HepG2 (cell line): ENCODE data around the gene SYPL2. TPM values are rescaled to one million over a fixed set of nuclear protein-coding genes. Genes with fewer than 3 reads are reported as not detected.

Experiments used
- ATAC-seq: fragments of 200-7000 bp; cut with Tn5 transposase; 3 replicates; pipeline ENCODE4 v1.9.1; 2020; ENCODE audit warnings: mild to moderate bottlenecking, moderate library complexity
- BruUV-seq: library from RNA; stranded (reverse); fragments of 400-500 nt; replicated peaks from 2 replicates; lab custom pipeline; 2021; lab: Mats Ljungman, UMichigan
- CTCF ChIA-PET: fragments of 300-600 bp; formaldehyde crosslinking; extraction: SDS; loops from one replicate; lab custom pipeline; 2021; ENCODE audit warnings: low total read pairs, inconsistent platforms, low intra/inter-chr PET ratio; lab: Yijun Ruan, JAX
- POLR2A ChIA-PET: fragments of 350-600 bp; sonication (Branson Sonifier 250); formaldehyde crosslinking; loops from one replicate; lab custom pipeline; 2020; ENCODE audit warnings: antibody characterized with exemption, inconsistent platforms; lab: Yijun Ruan, JAX
- DNase-seq: peaks from one replicate; pipeline ENCODE4 v3.0.0-alpha.2; 2015; ENCODE audit warnings: low spot score
- FAIRE-seq: peaks from 3 replicates; lab custom pipeline; 2011; peaks lifted over from hg19 to GRCh38; lab: Jason Lieb, UNC
- H2AFZ ChIP-seq: one replicate; pipeline ENCODE4 v1.6.1; 2011; ENCODE audit warnings: low read length, inconsistent platforms
- H3K27ac ChIP-seq: fragments of 300-600 bp; 3 replicates; pipeline ENCODE4 v1.8.0; 2011; ENCODE audit warnings: mixed run types, mild to moderate bottlenecking, mixed read lengths, low read length, inconsistent platforms; ENCODE audit not compliant: insufficient read depth; ENCODE audit errors: extremely low read length
- H3K27me3 ChIP-seq, 2 experiments: fragments of 200-600 bp in 1 of 2; 2 replicates in 1 of 2; 3 replicates in 1 of 2; pipeline versions ENCODE4 v1.6.0 to v1.8.0; 2011; ENCODE audit warnings: low read length in 2 of 2, mild to moderate bottlenecking in 2 of 2, moderate library complexity in 2 of 2, inconsistent platforms in 1 of 2; ENCODE audit not compliant: insufficient read depth in 2 of 2, control insufficient read depth in 1 of 2
- H3K36me3 ChIP-seq, 2 experiments: fragments of 200-600 bp in 1 of 2; replicated peaks in 1 of 2; 2 replicates in 1 of 2; 3 replicates in 1 of 2; pipeline versions ENCODE4 v1.5.1 to v1.8.0; 2011; ENCODE audit warnings: low read length in 2 of 2, inconsistent platforms in 1 of 2; ENCODE audit not compliant: insufficient read depth in 2 of 2, control insufficient read depth in 1 of 2
- H3K4me1 ChIP-seq: 2 replicates; pipeline ENCODE4 v1.5.1; 2012; ENCODE audit warnings: low read length, inconsistent platforms; ENCODE audit not compliant: insufficient read depth
- H3K4me2 ChIP-seq: 2 replicates; pipeline ENCODE4 v1.6.0; 2011; ENCODE audit warnings: low read depth, low read length, inconsistent platforms
- H3K4me3 ChIP-seq, 3 experiments: fragments of 200-600 bp in 1 of 3; sonication (generic), shearing (Covaris generic) in 1 of 3; replicated peaks in 1 of 3; 2 replicates each; pipeline ENCODE4 v1.5.1; 2011 to 2016; ENCODE audit warnings: low read length in 3 of 3, inconsistent platforms in 2 of 3, low read depth in 2 of 3, mild to moderate bottlenecking in 2 of 3, control low read depth in 1 of 3, mixed read lengths in 1 of 3; ENCODE audit not compliant: insufficient read depth in 1 of 3
- H3K79me2 ChIP-seq: one replicate; pipeline ENCODE4 v1.6.1; 2011; ENCODE audit warnings: low read length, inconsistent platforms; ENCODE audit not compliant: insufficient read depth
- H3K9ac ChIP-seq: 2 replicates; pipeline ENCODE4 v1.6.0; 2011; ENCODE audit warnings: mild to moderate bottlenecking, low read depth, low read length, inconsistent platforms; ENCODE audit not compliant: insufficient read depth
- H3K9me3 ChIP-seq: 2 replicates; pipeline ENCODE4 v1.5.1; 2012; ENCODE audit warnings: mild to moderate bottlenecking, low read length
- H4K20me1 ChIP-seq: 2 replicates; pipeline ENCODE4 v1.6.0; 2011; ENCODE audit warnings: inconsistent platforms, mild to moderate bottlenecking, low read length, moderate library complexity; ENCODE audit not compliant: insufficient read depth
- MAFK ChIP-seq, 2 experiments: IDR thresholded peaks in 1 of 2; conservative IDR thresholded peaks in 1 of 2; 2 replicates each; pipeline ENCODE4 v1.6.1; 2011; ENCODE audit warnings: improper control_type of control experiment in 2 of 2, low read length in 2 of 2
- TCF7 ChIP-seq: sonication (generic); IDR thresholded peaks from 2 replicates; pipeline ENCODE4 v1.6.1; 2016; ENCODE audit warnings: antibody characterized with exemption, low read depth
- ZNF503 ChIP-seq: sonication (generic); formaldehyde crosslinking; IDR thresholded peaks from 2 replicates; pipeline ENCODE4 v1.4.0; 2020; ENCODE audit warnings: missing genetic modification reagents
- WGBS: methylation state at CpG from one replicate; pipeline ENCODE4 v1.1.6; 2017; ENCODE audit warnings: low lambda C conversion rate; 5-methylcytosine and 5-hydroxymethylcytosine counted together
- in situ Hi-C: cut with HindIII; loops from 2 replicates; pipeline ENCODE4 v1.10.0; 2017; ENCODE audit warnings: low pct_unique_long_range_greater_than_20kb; ENCODE audit not compliant: extremely low pct_ligation_motif_present
- intact Hi-C: fragments of 100-400 bp; cut with micrococcal nuclease; formaldehyde crosslinking; loops from one replicate; pipeline ENCODE4 v1.10.0; 2022; ENCODE audit not compliant: unreplicated experiment
- polyA plus RNA-seq, 8 experiments: library from polyadenylated mRNA; depleted of rRNA in 3 of 8; stranded (reverse) in 7 of 8; unstranded in 1 of 8; fragments of >200 nt; fragmentation: Illumina TruSeq in 4 of 8; extraction: Trizol in 4 of 8; gene quantifications; 2 replicates each; pipeline versions ENCODE4 v1.2.1 to v1.2.3, GENCODE V29; 2011 to 2016; ENCODE audit warnings: low read depth in 4 of 8, missing spikeins in 1 of 8, mixed read lengths in 1 of 8; ENCODE audit not compliant: insufficient read depth in 1 of 8
- total RNA-seq, 5 experiments: library from RNA; depleted of rRNA; stranded (reverse); fragments of >200 nt; fragmentation: Illumina TruSeq; extraction: Trizol; gene quantifications; 2 replicates each; pipeline ENCODE4 v1.2.3, GENCODE V29; 2016; ENCODE audit warnings: low read depth in 1 of 5

The SYPL2 gene
- total and polyA plus RNA-seq, 2 of the 13 experiments (the other 11 are each of a cell fraction or from before 2014, with no cell fraction given) = 0.17 to 0.24 TPM

- H3K4me2 ChIP-seq = no peak overlapping the region
- intact Hi-C loops (no loop called here), in situ Hi-C loops (no loop called here)
- no peaks in the 10 kb centered on the region for H4K20me1 ChIP-seq
- no peaks in the 10 kb centered on the region for H3K36me3 ChIP-seq
- H3K4me1 ChIP-seq = peaks cover 18% of the 10 kb centered on the region
- no peak for ATAC-seq
- no peak for FAIRE-seq
- CTCF ChIA-PET = no interaction called here
- no TSS peak for BruUV-seq
- DNase-seq = no peak
- H3K4me3 ChIP-seq = no peak overlapping the region
- H3K9me3 ChIP-seq = no peaks in the 10 kb centered on the region
- no peak overlapping the region for H2AFZ ChIP-seq
- H3K27me3 ChIP-seq = no peaks in the 10 kb centered on the region; a peak in 1 of 5 replicates
- POLR2A ChIA-PET = no interaction called here
- TF ChIP-seq ZNF503 (CRISPR knock-in tag) (no peak), MAFK (conservative IDR thresholded peaks at IDR 0.05 in 1 of 2, IDR thresholded peaks at IDR 0.05 in 1 of 2; ENCODE audit: low read length in 2 of 2) (0 out of 4 replicates have a peak, but pooled peaks of 1 of the 2 experiments have one; percentile 26)
- H3K27ac ChIP-seq = no peak overlapping the region
- peaks cover 4% of the 10 kb centered on the region for H3K79me2 ChIP-seq
- no peak overlapping the region for H3K9ac ChIP-seq
Observed at GRCh38 chr1:109432336-109432735, 34.0 kb upstream of the SYPL2 start.

- no peak overlapping the region for H3K27ac ChIP-seq
- H3K36me3 ChIP-seq = no peaks in the 10 kb centered on the region
- H3K4me3 ChIP-seq = no peak overlapping the region
- WGBS = 100% methylated on average over 1 of the region's 1 CpG
- no peak overlapping the region for H3K9ac ChIP-seq
- TF ChIP-seq TCF7 = no peak
- no peak overlapping the region for H2AFZ ChIP-seq
- no TSS peak for BruUV-seq
- no peaks in the 10 kb centered on the region for H3K79me2 ChIP-seq
- H3K27me3 ChIP-seq = no peaks in the 10 kb centered on the region; a peak in 1 of 5 replicates
- in situ Hi-C loops (no loop called here), intact Hi-C loops (no loop called here)
- CTCF ChIA-PET = no interaction called here
- H3K4me1 ChIP-seq = peaks cover 12% of the 10 kb centered on the region
- POLR2A ChIA-PET = no interaction called here
- FAIRE-seq (no peak), DNase-seq (no peak), ATAC-seq (no peak)
- H4K20me1 ChIP-seq = no peaks in the 10 kb centered on the region
- H3K4me2 ChIP-seq = no peak overlapping the region
- no peaks in the 10 kb centered on the region for H3K9me3 ChIP-seq
Observed at GRCh38 chr1:109433322-109433721, 33.0 kb upstream of the SYPL2 start.
